Measurements from ENCODE around the gene NOS2.

- TF ChIP-seq CTCF (conservative IDR thresholded peaks at IDR 0.05) = no peak
- no peak for TF ChIP-seq EZH2 (IDR thresholded peaks at IDR 0.05; ENCODE audit: low read depth)
Observed at GRCh38 chr17:27821318-27821717, 21.0 kb upstream of the NOS2 start.

Data from PC-9 (cell line).